HepG2 (cell line): ENCODE measurements around the gene SPRED2. TPM values are rescaled to one million over a fixed set of nuclear protein-coding genes. Genes with fewer than 3 reads are reported as not detected.

Source experiments
- AFF4 ChIP-seq: sonication (generic); formaldehyde crosslinking; IDR thresholded peaks from 2 replicates; pipeline ENCODE4 v1.4.0; 2020; ENCODE audit warnings: missing genetic modification reagents
- BRD4 ChIP-seq: sonication (generic); formaldehyde crosslinking; IDR thresholded peaks from 2 replicates; pipeline ENCODE4 v1.4.0; 2020; ENCODE audit warnings: missing genetic modification reagents
- CREM ChIP-seq, 2 experiments: sonication (generic) in 1 of 2; formaldehyde crosslinking in 1 of 2; IDR thresholded peaks; 2 replicates each; pipeline versions ENCODE4 v1.4.0 to v1.6.1; 2016 to 2020; ENCODE audit warnings: antibody characterized with exemption in 1 of 2, mild to moderate bottlenecking in 1 of 2, missing genetic modification reagents in 1 of 2
- SIX1 ChIP-seq: sonication (generic); formaldehyde crosslinking; IDR thresholded peaks from 2 replicates; pipeline ENCODE4 v1.4.0; 2020; ENCODE audit warnings: missing genetic modification reagents, borderline replicate concordance
- SP2 ChIP-seq: sonication (generic); formaldehyde crosslinking; IDR thresholded peaks from 2 replicates; pipeline ENCODE4 v1.5.1; 2020; ENCODE audit warnings: mild to moderate bottlenecking, missing genetic modification reagents
- SP5 ChIP-seq: IDR thresholded peaks from 2 replicates; pipeline ENCODE4 v1.6.1; 2016; ENCODE audit warnings: low read depth, borderline replicate concordance
- SRSF4 ChIP-seq: fragments of 200-400 bp; formaldehyde crosslinking; IDR thresholded peaks from one replicate; pipeline ENCODE4 v1.6.1; 2018; ENCODE audit warnings: mild to moderate bottlenecking, low read depth, low read length, moderate library complexity; ENCODE audit not compliant: poor library complexity, severe bottlenecking
- THAP11 ChIP-seq: IDR thresholded peaks from 2 replicates; pipeline ENCODE4 v1.6.1; 2016; ENCODE audit warnings: missing biosample characterization, missing genetic modification reagents
- TSC22D2 ChIP-seq: sonication (generic); formaldehyde crosslinking; IDR thresholded peaks from 2 replicates; pipeline ENCODE4 v1.5.1; 2020; ENCODE audit warnings: missing genetic modification reagents, mild to moderate bottlenecking, borderline replicate concordance
- XBP1 ChIP-seq: sonication (generic); formaldehyde crosslinking; IDR thresholded peaks from 2 replicates; pipeline ENCODE4 v1.5.0; 2020; ENCODE audit warnings: missing genetic modification reagents
- ZHX1 ChIP-seq: sonication (generic); formaldehyde crosslinking; IDR thresholded peaks from 2 replicates; pipeline ENCODE4 v1.8.1; 2022; ENCODE audit warnings: low read depth, mild to moderate bottlenecking, missing genetic modification reagents
- ZNF225 ChIP-seq: sonication (generic); formaldehyde crosslinking; IDR thresholded peaks from 2 replicates; pipeline ENCODE4 v1.4.0; 2020; ENCODE audit warnings: mild to moderate bottlenecking, missing genetic modification reagents
- ZNF317 ChIP-seq: sonication (generic); formaldehyde crosslinking; IDR thresholded peaks from 2 replicates; pipeline ENCODE4 v1.5.0; 2020; ENCODE audit warnings: mild to moderate bottlenecking, missing genetic modification reagents
- ZNF329 ChIP-seq: sonication (generic); formaldehyde crosslinking; IDR thresholded peaks from 2 replicates; pipeline ENCODE4 v1.9.0; 2021; ENCODE audit warnings: low read depth, mild to moderate bottlenecking, missing genetic modification reagents
- ZNF34 ChIP-seq: sonication (generic); formaldehyde crosslinking; IDR thresholded peaks from 2 replicates; pipeline ENCODE4 v1.4.0; 2020; ENCODE audit warnings: mild to moderate bottlenecking, missing genetic modification reagents, borderline replicate concordance
- ZNF350 ChIP-seq: sonication (generic); formaldehyde crosslinking; IDR thresholded peaks from 2 replicates; pipeline ENCODE4 v1.4.0; 2020; ENCODE audit warnings: mild to moderate bottlenecking, low read depth, missing genetic modification reagents, borderline replicate concordance
- ZNF451 ChIP-seq: sonication (generic); formaldehyde crosslinking; IDR thresholded peaks from 2 replicates; pipeline ENCODE4 v1.5.0; 2020; ENCODE audit warnings: mild to moderate bottlenecking, missing genetic modification reagents
- ZNF550 ChIP-seq: sonication (generic); formaldehyde crosslinking; IDR thresholded peaks from 2 replicates; pipeline ENCODE4 v1.4.0; 2020; ENCODE audit warnings: mild to moderate bottlenecking, missing genetic modification reagents, borderline replicate concordance
- ZNF615 ChIP-seq: sonication (generic); formaldehyde crosslinking; IDR thresholded peaks from 2 replicates; pipeline ENCODE4 v1.5.0; 2020; ENCODE audit warnings: mild to moderate bottlenecking, missing genetic modification reagents, borderline replicate concordance
- ZNF775 ChIP-seq: sonication (generic); formaldehyde crosslinking; IDR thresholded peaks from 2 replicates; pipeline ENCODE4 v1.4.0; 2020; ENCODE audit warnings: missing genetic modification reagents, mild to moderate bottlenecking, moderate library complexity, borderline replicate concordance
- ZSCAN9 ChIP-seq: IDR thresholded peaks from 2 replicates; pipeline ENCODE4 v1.6.1; 2016; ENCODE audit warnings: borderline replicate concordance
- polyA plus RNA-seq, 8 experiments: library from polyadenylated mRNA; depleted of rRNA in 3 of 8; stranded (reverse) in 7 of 8; unstranded in 1 of 8; fragments of >200 nt; fragmentation: Illumina TruSeq in 4 of 8; extraction: Trizol in 4 of 8; gene quantifications; 2 replicates each; pipeline versions ENCODE4 v1.2.1 to v1.2.3, GENCODE V29; 2011 to 2016; ENCODE audit warnings: low read depth in 4 of 8, missing spikeins in 1 of 8, mixed read lengths in 1 of 8; ENCODE audit not compliant: insufficient read depth in 1 of 8
- total RNA-seq, 5 experiments: library from RNA; depleted of rRNA; stranded (reverse); fragments of >200 nt; fragmentation: Illumina TruSeq; extraction: Trizol; gene quantifications; 2 replicates each; pipeline ENCODE4 v1.2.3, GENCODE V29; 2016; ENCODE audit warnings: low read depth in 1 of 5
- TF ChIP-seq, protein P1 (sequence below): sonication (generic); formaldehyde crosslinking; IDR thresholded peaks from 2 replicates; pipeline ENCODE4 v1.4.0; 2020; ENCODE audit warnings: missing genetic modification reagents; ENCODE audit errors: not compliant biosample characterization
- TF ChIP-seq, protein P2 (sequence below): sonication (generic); formaldehyde crosslinking; IDR thresholded peaks from 2 replicates; pipeline ENCODE4 v1.8.0; 2022; ENCODE audit warnings: mild to moderate bottlenecking, missing genetic modification reagents

Gene SPRED2
- total and polyA plus RNA-seq, 2 of the 13 experiments (the other 11 are each of a cell fraction or from before 2014, with no cell fraction given), result 13.0 to 37.0 TPM

- TF ChIP-seq, protein P1, sequence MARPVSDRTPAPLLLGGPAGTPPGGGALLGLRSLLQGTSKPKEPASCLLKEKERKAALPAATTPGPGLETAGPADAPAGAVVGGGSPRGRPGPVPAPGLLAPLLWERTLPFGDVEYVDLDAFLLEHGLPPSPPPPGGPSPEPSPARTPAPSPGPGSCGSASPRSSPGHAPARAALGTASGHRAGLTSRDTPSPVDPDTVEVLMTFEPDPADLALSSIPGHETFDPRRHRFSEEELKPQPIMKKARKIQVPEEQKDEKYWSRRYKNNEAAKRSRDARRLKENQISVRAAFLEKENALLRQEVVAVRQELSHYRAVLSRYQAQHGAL (CRISPR knock-in tag), result no peak
- TF ChIP-seq SP5 (CRISPR knock-in tag) (peak; percentile 58), XBP1 (CRISPR knock-in tag) (no peak), SRSF4 (no peak), BRD4 (CRISPR knock-in tag) (no peak), SIX1 (no peak), ZHX1 (CRISPR knock-in tag) (no peak), SP2 (no peak; the same call in 1 of the 2 replicates), ZNF329 (no peak), ZSCAN9 (CRISPR knock-in tag) (no peak), ZNF225 (CRISPR knock-in tag) (no peak), ZNF451 (CRISPR knock-in tag) (no peak), ZNF775 (no peak), THAP11 (no peak), TSC22D2 (CRISPR knock-in tag) (no peak), ZNF615 (CRISPR knock-in tag) (no peak), ZNF34 (CRISPR knock-in tag) (no peak), ZNF350 (CRISPR knock-in tag) (no peak), AFF4 (no peak), ZNF317 (CRISPR knock-in tag) (no peak), CREM (IDR thresholded peaks at IDR 0.05) (no peak), CREM (CRISPR knock-in tag; IDR thresholded peaks at IDR 0.05) (no peak), ZNF550 (CRISPR knock-in tag) (no peak)
- TF ChIP-seq, protein P2, sequence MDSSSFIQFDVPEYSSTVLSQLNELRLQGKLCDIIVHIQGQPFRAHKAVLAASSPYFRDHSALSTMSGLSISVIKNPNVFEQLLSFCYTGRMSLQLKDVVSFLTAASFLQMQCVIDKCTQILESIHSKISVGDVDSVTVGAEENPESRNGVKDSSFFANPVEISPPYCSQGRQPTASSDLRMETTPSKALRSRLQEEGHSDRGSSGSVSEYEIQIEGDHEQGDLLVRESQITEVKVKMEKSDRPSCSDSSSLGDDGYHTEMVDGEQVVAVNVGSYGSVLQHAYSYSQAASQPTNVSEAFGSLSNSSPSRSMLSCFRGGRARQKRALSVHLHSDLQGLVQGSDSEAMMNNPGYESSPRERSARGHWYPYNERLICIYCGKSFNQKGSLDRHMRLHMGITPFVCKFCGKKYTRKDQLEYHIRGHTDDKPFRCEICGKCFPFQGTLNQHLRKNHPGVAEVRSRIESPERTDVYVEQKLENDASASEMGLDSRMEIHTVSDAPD (CRISPR knock-in tag), result no peak
Measured at GRCh38 chr2:65379721-65380171, 52.7 kb downstream of the SPRED2 start (continued).
